ENCODE measurements around the gene ERGIC3.
"Not testable (repeated sequence)": the region's sequence is repeated elsewhere in the genome, so short reads cannot be mapped to it uniquely, and the experiment has no call there.

The ERGIC3 gene

DNA sequence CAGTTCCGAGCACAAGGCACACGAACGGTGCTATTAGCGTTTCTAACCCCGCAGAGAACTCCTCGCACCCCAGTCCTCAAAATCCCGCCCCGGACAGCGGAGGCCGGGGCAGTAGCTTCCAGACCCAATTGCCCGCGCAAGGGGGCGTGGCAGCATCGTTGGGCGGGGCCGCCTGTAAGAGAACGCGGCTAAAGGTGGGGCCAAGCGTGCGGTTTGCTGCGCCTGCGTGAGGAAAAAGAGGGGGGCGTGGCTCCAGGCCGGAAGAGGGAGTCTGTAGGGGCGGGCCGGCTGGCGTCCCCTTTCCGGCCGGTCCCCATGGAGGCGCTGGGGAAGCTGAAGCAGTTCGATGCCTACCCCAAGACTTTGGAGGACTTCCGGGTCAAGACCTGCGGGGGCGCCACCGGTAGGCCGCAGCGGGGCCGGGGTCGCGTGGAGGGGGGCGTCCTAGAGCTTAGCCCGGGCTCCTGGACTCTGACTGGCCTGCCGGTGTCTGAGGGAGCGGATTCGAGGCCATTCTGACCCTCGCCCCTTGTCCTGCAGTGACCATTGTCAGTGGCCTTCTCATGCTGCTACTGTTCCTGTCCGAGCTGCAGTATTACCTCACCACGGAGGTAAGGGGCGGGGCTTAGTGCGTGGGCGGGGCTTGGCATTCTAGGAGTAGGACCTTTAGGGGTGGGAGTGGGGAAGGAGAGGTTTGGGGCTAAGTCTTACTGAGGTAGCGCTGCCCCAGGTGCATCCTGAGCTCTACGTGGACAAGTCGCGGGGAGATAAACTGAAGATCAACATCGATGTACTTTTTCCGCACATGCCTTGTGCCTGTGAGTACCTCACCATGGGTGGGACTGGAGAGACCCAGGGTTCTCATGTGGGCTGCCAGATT is at the start of gene ERGIC3:
Gene ERGIC3, plus strand, starts transcription at position 296 of the 880 bp plus-strand sequence. Its CDS starts 20 bp downstream, at position 316.
- DNase-seq: peak; percentile 97 to 98

DNA sequence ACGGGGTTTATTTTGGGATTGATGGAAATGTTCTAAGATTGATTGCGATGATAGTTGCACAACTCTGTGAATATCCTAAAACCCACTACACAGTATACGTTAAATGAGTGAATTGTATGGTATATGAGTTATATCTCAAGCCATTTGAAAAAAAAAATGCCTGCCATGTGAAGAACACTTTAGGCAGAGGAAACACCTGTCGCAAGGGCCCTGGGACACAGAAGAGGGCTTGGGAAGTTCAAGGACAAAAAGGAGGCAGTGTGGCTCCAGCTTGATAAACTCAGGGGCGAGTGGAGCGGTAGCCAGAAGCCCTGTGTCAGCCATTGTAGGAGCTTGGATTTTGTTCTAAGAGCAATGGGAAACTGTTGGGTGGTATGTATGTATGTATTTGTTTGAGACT is 49.5 kb upstream of the ERGIC3 start:
- no peak for DNase-seq

DNA sequence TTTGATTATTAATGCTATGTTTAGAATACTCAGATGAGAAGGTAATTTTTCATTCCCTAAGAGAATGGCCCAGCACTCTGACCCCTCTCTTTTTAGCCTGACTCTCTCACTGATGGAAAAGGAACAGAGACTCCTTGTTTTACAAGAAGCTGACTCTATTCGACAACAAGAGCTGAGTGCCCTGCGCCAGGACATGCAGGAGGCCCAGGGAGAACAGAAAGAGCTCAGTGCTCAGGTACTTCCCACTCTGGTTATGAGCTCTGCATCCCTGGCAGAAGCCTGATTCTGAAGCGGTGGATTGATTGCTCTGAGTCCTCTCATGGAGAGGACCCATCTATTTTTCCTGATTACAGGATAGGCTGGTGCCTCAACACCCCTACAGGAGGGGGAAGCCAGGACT is 45.4 kb upstream of the ERGIC3 start:
- DNase-seq: no peak

DNA sequence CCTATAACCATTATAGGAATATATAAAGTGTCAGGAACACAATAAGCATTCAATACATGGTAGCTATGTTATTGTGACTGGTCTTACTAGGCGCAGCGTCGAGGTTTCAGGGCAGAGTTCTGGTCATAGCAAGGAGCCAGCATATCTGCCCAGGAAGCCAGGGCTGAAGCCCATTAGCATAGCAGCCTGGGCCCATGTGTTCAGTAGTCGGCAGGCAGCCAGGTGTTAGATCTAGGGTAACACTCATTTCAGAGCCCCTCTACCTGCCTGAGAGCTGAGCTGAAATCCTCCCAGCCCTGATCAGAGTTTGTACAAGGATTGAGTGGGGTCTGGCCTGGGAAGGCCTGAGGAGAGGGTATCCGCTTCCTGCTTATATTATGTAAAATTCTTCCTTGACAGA is 44.6 kb upstream of the ERGIC3 start:
- no peak for DNase-seq

DNA sequence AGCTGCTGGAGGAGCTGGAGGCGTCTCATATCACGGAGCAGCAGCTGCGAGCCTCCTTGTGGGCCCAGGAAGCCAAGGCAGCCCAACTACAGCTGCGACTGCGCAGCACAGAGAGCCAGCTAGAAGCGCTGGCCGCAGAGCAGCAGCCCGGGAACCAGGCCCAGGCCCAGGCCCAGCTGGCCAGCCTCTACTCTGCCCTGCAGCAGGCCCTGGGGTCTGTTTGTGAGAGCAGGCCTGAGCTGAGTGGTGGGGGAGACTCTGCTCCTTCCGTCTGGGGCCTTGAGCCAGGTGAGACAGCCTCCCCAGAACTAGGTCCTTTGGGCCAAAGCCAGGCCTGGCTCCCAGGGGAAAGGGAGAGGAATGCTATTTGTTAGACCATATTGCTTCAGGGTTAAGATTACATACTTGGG is 44.1 kb upstream of the ERGIC3 start:
- DNase-seq: no peak

DNA sequence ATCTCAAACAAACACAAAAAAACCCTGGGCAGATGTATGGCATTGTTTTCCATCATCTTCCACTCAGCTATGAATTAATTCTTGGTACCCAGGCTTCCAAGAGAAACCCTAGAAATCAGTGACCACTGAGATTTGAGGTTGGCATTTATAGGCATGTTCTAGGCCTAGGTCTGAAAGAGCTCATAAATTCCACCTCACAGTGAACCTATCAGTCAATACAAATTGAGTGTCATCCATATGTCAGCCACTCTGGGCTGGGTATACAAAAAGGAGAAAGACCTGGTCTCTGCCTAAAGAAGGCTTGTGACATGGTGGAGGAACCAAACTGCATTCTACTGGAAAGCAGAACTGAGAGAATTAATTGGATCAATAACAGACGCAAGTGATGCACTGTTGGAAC is 42.6 kb upstream of the ERGIC3 start:
- DNase-seq: no peak

DNA sequence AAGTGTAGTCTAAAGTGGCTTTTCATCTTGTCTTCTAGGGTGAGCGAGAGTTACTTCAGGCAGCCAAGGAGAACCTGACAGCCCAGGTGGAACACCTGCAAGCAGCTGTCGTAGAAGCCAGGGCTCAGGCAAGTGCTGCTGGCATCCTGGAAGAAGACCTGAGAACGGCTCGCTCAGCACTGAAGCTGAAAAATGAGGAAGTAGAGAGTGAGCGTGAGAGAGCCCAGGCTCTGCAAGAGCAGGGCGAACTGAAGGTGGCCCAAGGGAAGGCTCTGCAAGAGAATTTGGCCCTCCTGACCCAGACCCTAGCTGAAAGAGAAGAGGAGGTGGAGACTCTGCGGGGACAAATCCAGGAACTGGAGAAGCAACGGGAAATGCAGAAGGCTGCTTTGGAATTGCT is 39.5 kb upstream of the ERGIC3 start:
- no peak for DNase-seq

DNA sequence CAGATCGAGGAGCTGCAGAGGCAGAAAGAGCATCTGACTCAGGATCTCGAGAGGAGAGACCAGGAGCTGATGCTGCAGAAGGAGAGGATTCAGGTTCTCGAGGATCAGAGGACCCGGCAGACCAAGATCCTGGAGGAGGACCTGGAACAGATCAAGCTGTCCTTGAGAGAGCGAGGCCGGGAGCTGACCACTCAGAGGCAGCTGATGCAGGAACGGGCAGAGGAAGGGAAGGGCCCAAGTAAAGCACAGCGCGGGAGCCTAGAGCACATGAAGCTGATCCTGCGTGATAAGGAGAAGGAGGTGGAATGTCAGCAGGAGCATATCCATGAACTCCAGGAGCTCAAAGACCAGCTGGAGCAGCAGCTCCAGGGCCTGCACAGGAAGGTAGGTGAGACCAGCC is 38.6 kb upstream of the ERGIC3 start:
- DNase-seq: no peak

DNA sequence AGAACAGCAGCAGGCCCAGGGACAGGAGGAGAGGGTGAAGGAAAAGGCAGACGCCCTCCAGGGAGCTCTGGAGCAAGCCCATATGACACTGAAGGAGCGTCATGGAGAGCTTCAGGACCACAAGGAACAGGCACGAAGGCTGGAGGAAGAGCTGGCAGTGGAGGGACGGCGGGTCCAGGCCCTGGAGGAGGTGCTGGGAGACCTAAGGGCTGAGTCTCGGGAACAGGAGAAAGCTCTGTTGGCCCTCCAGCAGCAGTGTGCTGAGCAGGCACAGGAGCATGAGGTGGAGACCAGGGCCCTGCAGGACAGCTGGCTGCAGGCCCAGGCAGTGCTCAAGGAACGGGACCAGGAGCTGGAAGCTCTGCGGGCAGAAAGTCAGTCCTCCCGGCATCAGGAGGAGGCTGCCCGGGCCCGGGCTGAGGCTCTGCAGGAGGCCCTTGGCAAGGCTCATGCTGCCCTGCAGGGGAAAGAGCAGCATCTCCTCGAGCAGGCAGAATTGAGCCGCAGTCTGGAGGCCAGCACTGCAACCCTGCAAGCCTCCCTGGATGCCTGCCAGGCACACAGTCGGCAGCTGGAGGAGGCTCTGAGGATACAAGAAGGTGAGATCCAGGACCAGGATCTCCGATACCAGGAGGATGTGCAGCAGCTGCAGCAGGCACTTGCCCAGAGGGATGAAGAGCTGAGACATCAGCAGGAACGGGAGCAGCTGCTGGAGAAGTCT is 37.9 kb upstream of the ERGIC3 start:
- DNase-seq: no peak

DNA sequence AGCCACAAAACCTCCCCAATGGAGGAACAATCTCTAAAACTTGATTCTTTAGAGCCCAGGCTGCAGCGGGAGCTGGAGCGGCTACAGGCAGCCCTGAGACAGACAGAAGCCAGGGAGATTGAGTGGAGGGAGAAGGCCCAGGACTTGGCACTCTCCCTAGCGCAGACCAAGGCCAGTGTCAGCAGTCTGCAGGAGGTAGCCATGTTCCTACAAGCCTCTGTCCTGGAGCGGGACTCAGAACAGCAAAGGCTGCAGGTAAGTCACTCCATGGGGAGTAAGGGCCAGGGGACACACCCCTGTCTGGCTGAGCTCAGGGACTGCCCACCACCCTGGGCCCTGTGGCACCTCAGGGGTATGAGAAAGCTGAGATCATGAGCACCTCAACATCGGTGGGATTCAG is 37.1 kb upstream of the ERGIC3 start:
- no peak for DNase-seq

DNA sequence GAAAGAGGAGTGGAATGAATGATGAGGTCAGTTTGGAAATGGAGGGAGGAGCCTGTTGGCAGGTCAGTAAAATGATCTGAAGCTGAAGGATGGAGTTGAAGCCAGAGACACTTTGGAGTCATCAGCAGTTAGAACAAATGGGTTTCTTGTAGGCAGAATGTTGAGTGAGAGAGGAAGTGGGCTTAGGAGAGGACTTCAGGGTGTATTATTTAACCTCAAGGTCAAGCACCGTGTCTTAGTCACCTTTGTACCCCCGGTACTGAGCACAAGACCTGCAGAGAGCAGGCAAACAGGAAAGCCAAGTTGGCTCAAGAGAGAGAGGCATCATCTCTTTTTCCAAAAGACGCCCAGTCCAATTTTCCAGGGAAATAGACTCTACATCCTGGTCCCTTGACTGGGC is 35.7 kb upstream of the ERGIC3 start:
- DNase-seq: no peak

DNA sequence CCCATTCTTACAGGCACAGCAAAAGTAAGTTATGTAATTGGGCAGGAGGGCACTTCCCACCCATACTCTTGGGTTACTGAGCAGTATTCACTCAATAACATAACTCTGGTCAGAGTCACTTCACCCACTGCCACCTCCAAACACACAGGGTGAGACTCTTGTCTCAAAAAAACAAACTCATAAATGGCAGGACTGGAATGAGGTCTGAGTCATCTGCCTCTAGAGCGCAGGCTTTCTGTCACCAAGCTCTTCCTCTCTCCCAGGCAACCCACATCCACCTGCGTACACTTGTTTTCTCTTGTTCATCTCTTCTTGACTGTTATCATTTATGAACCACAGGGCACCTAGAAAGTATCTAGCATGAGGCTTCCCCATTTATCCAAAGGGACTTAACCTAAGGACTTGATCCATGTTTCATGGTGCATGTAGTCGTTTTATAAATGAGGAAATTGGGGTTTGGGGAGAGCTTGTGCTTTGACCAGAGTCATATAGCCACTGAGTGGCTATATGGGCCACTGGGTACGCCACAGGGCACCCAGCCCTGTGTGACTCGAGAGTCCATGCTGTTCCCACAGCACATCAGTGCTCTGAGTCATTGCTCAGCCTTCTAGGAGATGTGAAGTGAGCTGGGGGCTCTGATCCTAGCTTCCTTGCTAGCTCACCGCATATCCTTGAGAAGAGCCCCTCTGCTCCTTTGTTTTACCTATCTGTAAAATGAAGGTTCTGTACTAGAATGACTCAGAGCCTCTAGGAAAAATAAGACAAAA is 34.8 kb upstream of the ERGIC3 start:
- no peak for DNase-seq

DNA sequence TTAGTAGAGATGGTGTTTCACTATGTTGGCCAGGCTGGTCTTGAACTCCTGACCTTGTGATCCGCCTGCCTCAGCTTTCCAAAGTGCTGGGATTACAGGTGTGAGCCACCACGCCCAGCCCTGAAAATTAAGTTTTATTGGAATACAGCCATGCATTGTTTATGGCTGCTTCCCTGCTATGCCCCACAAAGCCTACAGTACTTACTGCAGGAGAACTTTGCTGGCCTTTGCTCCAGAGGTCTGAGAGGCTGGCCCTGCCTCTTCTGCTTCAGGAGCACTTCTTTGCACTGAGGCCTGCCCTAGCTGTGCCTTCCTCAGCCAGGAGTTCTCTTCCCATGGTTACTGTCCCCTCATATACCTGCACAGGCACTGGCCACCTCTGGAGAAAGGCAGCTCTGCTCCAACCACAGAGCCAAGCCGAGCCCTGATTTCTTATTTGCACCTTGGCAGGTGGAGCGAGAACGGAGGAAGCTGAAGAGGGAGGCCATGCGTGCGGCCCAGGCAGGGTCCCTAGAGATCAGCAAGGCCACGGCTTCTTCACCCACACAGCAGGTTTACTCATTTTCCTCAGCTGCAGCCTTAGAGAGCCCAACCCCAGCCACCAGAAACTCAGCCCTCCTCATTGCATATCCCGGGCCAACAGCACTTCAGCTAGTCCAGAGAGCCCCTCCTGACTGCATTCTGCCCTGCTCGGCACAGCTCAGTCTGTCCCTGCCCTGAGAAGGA is 33.2 kb upstream of the ERGIC3 start:
- DNase-seq: no peak

DNA sequence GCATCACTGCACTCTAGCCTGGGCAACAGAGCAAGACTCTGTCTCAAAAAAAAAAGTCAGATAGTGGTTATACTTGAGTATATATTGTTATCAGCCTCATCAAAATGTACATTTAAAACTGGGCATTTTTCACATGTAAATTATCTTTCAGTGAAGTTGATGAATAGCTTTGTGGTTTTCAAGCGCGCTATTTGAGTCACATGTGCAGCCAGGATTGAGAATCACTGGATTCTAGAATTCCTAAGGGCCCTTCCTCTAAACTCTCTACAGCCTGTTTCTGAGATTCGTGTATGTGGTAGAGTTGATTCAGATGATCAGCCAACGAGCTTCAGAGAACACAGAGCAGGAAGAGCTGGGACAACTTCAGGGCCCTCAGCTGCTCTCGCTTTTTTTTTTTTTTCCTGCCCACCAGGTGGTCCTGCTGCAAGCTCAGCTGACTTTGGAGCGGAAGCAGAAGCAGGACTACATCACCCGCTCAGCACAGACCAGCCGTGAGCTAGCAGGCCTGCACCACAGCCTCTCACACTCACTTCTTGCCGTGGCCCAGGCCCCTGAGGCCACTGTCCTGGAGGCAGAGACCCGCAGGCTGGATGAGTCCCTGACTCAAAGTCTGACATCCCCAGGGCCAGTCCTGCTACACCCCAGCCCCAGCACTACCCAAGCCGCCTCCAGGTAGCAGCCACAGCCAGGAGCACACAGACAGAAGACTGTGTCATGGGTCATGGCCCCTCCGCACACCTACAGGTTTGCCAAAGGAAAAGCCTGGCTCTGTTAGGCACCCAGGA is 30.7 kb upstream of the ERGIC3 start:
- DNase-seq: no peak

DNA sequence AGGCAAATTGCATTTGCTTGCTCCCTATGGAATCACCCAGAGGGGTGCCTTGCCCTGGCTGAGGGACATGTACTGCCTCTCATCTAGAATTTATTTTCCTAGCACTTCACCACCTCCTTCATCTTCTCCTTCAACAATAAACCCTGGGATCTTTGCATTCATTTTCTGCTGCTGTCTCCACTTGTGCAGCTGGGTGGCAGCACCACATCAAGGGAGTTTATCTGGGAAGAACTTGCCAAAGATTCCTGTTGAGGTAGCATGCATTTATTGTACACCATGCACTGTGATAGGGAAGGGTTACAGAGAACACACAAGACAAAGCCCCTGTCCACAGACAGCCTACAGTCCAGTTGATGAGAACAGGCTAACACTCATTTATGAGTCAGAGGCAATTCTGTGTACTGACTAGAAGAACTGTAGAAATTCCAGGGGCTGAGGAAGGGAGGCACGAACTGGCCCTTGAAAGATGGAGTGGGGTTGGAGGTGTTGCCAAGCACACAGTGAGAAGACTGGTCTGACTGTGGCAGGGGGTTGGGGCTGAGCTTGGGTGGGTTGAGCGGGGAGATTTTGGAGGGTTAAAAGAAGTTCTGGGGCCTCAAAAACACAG is 30.0 kb upstream of the ERGIC3 start:
- no peak for DNase-seq

DNA sequence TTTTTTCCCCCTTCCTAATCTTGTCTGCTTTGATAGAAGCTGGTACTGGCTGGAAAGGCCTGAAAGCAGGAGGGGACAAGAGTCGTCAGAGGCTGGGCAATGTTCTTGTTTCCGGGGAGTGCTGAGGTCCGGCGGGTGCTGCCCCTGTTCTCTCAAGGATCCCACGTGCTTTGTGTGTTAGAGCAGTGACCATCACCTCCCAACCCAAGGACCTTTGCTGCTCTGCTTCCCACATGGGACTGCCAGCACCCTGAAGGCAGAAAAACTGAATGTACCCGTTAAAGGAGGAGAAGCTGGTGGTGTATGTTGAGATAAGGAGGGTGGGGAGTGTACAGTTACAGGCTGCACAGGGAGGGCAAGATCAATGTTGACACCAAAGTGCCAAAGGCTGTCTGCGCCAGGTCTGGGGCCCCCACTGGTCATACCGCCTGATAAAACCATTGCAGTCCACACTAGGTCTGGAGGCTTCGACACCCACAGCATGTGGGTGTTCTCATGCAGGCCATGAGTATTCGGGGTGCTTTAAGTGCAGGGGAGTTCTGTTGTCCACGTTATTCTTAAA is 27.4 kb upstream of the ERGIC3 start:
- no peak for DNase-seq

DNA sequence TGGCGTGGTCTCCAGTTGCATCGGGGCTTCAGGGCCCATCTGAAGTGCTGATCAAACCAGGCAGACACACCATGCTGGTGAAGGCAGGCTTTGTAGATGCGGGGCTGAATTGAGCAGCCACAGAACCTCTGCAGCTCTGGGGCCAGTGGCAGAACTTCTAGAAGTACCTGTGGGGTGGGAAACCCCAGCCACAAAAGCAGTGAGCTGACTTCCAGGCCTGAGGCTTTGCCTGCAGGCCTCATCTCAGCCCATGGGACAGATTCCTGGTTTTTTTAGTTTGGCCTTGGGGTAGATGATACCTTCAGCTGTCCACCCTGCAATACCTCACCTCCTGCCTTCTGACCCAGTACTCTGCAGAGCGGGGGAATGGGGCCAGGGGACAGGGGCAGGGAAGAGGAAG is 26.5 kb upstream of the ERGIC3 start:
- no peak for DNase-seq

DNA sequence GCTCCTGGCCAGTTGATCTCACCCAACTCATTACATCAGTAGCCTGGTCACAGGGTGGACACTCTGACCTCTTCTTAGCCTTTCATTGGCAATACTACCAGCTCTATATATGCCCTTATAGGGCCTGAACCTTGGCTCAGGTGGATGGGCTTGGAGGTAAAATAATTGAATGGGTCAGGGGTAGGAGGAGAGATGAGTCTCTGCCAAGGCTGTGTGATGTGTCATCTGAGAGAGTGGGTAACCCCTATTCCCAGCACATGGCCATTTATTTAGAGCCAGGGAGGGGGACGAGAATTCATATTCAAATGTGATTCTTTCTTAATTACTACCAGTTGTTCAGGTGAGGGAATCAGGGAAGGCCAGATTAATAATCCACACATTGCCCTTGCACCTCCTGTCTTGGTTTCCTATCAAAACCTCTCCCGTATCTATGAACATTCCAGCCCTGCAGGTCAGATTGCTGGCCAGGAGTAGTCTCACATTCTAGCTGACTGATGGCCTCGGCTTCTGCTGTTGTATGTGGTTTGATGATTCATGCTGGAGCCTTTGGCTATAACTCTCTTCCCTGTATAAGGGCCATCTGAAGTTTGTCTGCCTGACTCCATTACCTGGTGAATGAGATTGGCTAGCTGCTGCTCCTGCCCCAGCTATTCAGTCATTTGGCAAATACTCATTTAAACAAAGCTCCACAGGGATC is 25.8 kb upstream of the ERGIC3 start:
- DNase-seq: no peak

DNA sequence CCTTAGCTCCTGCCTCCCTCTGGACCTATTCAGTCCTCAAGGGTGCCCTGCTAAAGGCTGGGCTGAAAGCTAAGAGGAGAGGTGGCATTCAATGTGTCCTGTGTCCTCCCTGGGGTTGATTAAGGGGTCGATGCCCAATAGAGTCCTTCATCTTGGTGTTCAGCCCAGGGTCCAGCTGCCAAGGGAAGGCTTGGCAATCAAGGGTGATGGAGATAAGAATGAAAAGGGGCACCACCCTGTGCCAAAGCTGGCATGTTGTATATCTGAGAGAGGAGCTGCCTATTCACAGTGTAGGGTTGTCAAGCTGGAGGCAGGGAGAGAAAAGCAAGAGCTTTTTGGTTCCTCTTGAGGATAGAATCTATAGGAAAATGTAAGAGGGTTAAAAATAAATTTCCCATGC is 24.8 kb upstream of the ERGIC3 start:
- no peak for DNase-seq

DNA sequence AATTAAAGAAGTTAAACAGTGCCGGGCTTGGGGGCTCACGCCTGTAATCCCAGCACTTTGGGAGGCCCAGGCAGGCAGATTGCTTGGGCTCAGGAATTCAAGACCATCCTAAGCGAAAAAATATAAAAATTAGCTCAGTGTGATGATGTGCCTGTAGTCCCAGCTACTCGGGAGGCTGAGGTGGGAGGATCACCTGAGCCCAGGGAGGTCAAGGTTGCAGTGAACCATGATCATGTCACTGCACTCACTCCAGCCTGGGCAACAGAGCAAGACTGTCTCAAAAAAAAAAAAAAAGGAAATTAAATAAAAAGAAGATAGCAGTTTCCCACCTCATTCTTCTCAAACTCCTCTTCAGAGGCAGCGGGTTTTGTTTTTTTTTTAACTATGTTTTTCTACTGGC is 24.1 kb upstream of the ERGIC3 start:
- DNase-seq: not testable (repeated sequence)

DNA sequence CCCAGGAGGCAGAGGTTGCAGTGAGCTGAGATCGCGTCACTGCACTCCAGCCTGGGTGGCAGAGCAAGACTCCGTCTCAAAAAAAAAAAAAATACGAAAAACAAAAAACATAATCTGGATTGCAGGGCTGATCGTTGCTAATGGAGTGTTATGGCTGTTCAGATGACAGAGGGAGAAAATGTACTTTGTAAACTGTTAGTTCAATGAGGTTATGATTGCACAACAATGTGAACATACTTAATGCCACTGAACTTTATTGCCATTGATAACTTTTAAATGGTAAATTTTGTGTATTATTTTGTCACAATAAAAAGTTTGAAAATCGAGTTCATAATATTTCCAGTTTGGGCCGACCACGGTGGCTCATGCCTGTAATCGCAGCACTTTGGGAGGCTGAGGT is 22.9 kb upstream of the ERGIC3 start:
- DNase-seq: no peak

Data from stimulated activated CD4-positive, alpha-beta T cell treated with anti-CD3 and anti-CD28 coated beads, Interleukin-2, amount 100 ng/mL, for 48 hours (primary cell).